Mesendoderm (in vitro differentiated cells): ENCODE data around the gene PIP5K1A.
A peak's percentile ranks its signal among the peaks of the same experiment; 100 is the strongest.

Experiments
- DNase-seq: peaks from one replicate; pipeline ENCODE4 v3.0.0; 2013
- H2AK5ac ChIP-seq: 2 replicates; pipeline ENCODE4 v1.6.1; 2013; ENCODE audit warnings: low read length, inconsistent platforms
- H2BK120ac ChIP-seq: 2 replicates; pipeline ENCODE4 v1.6.1; 2013; ENCODE audit warnings: low read depth, mild to moderate bottlenecking, low read length, moderate library complexity, mixed read lengths
- H2BK15ac ChIP-seq: replicated peaks from 2 replicates; pipeline ENCODE4 v1.6.1; 2013; ENCODE audit warnings: low read depth, mild to moderate bottlenecking, moderate library complexity
- H2BK5ac ChIP-seq: 2 replicates; pipeline ENCODE4 v1.6.1; 2013; ENCODE audit warnings: low read length, inconsistent platforms
- H3K18ac ChIP-seq: 2 replicates; pipeline ENCODE4 v1.6.1; 2013; ENCODE audit warnings: mild to moderate bottlenecking, low read length, mixed read lengths
- H3K23ac ChIP-seq: one replicate; pipeline ENCODE4 v1.6.1; 2013; ENCODE audit warnings: low read length
- H3K27ac ChIP-seq: 2 replicates; pipeline ENCODE4 v1.5.1; 2013; ENCODE audit warnings: low read depth, mild to moderate bottlenecking, inconsistent platforms, low read length, moderate library complexity
- H3K27me3 ChIP-seq: 2 replicates; pipeline ENCODE4 v1.6.1; 2013; ENCODE audit warnings: low read length, control low read depth, mild to moderate bottlenecking, inconsistent platforms; ENCODE audit not compliant: insufficient read depth, poor library complexity
- H3K36me3 ChIP-seq: 2 replicates; pipeline ENCODE4 v1.6.1; 2013; ENCODE audit warnings: low read length, inconsistent platforms; ENCODE audit not compliant: control insufficient read depth, insufficient read depth
- H3K4ac ChIP-seq: one replicate; pipeline ENCODE4 v1.6.1; 2013; ENCODE audit warnings: low read depth, mild to moderate bottlenecking, low read length, moderate library complexity
- H3K4me1 ChIP-seq: 2 replicates; pipeline ENCODE4 v1.6.1; 2013; ENCODE audit warnings: low read depth, low read length, inconsistent platforms; ENCODE audit not compliant: control insufficient read depth
- H3K4me2 ChIP-seq: 2 replicates; pipeline ENCODE4 v1.6.1; 2013; ENCODE audit warnings: low read length
- H3K4me3 ChIP-seq: 2 replicates; pipeline ENCODE4 v1.5.1; 2013; ENCODE audit warnings: mild to moderate bottlenecking, low read length
- H3K56ac ChIP-seq: one replicate; pipeline ENCODE4 v1.6.1; 2013; ENCODE audit warnings: low read length
- H3K79me1 ChIP-seq: 2 replicates; pipeline ENCODE4 v1.6.1; 2013; ENCODE audit warnings: low read length, inconsistent platforms
- H3K79me2 ChIP-seq: 2 replicates; pipeline ENCODE4 v1.6.1; 2013; ENCODE audit warnings: mild to moderate bottlenecking, low read length; ENCODE audit not compliant: control insufficient read depth, insufficient read depth
- H3K9ac ChIP-seq: 2 replicates; pipeline ENCODE4 v1.6.1; 2013; ENCODE audit warnings: low read length, inconsistent platforms
- H4K5ac ChIP-seq: one replicate; pipeline ENCODE4 v1.6.1; 2013; ENCODE audit warnings: low read length
- H4K8ac ChIP-seq: one replicate; pipeline ENCODE4 v1.6.1; 2013; ENCODE audit warnings: low read depth, mild to moderate bottlenecking, control low read depth, low read length, moderate library complexity
- WGBS: extraction: QIAGEN DNeasy Blood & Tissue Kit; methylation state at CpG from one replicate; pipeline ENCODE4 v1.1.7; 2013; ENCODE audit warnings: low lambda C conversion rate, missing lambda C conversion rate; ENCODE audit not compliant: insufficient coverage; ENCODE audit errors: extremely low coverage; 5-methylcytosine and 5-hydroxymethylcytosine counted together

Gene PIP5K1A

DNA sequence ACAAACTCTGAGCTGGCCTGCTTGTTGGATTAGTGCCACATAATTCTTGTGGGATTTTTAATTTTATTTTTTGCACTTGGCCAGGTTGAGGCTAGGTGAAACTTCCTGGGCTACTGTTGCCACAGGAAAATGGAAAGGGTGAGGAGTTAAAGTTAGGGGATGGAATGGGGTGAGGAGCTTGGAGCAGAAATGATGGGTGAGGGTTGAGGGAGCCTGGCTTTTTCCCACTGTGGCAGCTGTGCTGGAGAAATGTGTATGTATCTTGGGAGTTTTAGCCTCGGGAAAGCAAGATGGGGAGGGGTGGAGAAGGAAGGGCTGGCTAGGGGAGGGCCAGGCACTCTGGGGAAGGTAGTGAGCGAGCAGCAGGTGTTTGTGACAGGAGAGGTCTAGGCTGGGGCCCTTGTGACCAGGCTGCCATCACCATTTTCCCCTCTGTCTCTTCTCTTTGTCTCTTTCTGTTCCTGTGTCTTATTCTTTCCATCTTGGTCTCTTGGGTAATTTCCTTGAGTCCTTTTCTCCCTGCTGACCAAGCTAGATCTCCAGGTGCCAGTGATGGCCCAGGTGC is 85.7 kb downstream of the PIP5K1A start:
- H4K5ac ChIP-seq: no peak overlapping the region
- no CpG with 5 or more reads among the region's 2 CpGs for WGBS
- no peak overlapping the region for H3K4me2 ChIP-seq
- H2BK120ac ChIP-seq: no peak overlapping the region
- no peak overlapping the region for H2BK15ac ChIP-seq
- H3K4me3 ChIP-seq: no peak overlapping the region
- no peak overlapping the region for H3K27ac ChIP-seq
- H3K27me3 ChIP-seq: no peaks in the 10 kb centered on the region
- H2AK5ac ChIP-seq: no peak overlapping the region
- H3K56ac ChIP-seq: peak overlapping the region; percentile 30
- no peak for DNase-seq
- H2BK5ac ChIP-seq: no peak overlapping the region
- peaks cover 19% of the 10 kb centered on the region for H3K79me2 ChIP-seq
- H3K23ac ChIP-seq: no peak overlapping the region
- no peak overlapping the region for H4K8ac ChIP-seq
- H3K36me3 ChIP-seq: peaks cover 11% of the 10 kb centered on the region
- peaks cover 20% of the 10 kb centered on the region for H3K79me1 ChIP-seq
- H3K9ac ChIP-seq: peak overlapping the region; percentile 81
- no peak overlapping the region for H3K4ac ChIP-seq
- H3K4me1 ChIP-seq: no peaks in the 10 kb centered on the region
- no peak overlapping the region for H3K18ac ChIP-seq

DNA sequence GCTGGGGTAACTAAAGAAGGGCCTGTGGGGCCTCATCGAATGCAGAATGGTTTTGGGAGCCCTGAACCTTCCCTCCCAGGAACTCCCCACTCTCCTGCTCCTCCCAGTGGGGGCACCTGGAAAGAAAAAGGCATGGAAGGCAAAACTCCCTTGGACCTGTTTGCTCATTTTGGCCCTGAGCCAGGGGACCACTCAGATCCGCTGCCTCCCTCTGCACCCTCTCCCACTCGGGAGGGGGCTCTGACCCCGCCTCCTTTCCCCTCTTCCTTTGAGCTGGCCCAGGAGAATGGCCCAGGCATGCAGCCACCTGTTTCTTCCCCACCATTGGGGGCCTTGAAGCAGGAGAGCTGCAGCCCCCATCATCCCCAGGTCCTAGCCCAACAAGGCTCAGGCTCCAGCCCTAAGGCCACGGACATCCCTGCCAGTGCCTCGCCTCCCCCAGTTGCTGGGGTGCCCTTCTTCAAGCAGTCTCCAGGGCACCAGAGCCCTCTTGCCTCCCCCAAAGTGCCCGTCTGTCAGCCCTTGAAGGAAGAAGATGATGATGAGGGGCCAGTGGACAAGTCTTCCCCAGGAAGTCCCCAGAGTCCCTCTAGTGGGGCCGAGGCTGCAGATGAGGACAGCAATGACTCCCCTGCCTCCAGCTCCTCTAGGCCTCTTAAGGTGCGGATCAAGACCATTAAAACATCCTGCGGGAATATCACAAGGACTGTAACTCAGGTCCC is 88.4 kb downstream of the PIP5K1A start:
- whole genome bisulfite sequencing: no CpG with 5 or more reads among the region's 10 CpGs
- H3K23ac ChIP-seq: no peak overlapping the region
- H2BK120ac ChIP-seq: no peak overlapping the region
- no peak overlapping the region for H3K9ac ChIP-seq
- H3K4ac ChIP-seq: no peak overlapping the region
- H3K4me3 ChIP-seq: no peak overlapping the region
- no peak overlapping the region for H3K27ac ChIP-seq
- no peak overlapping the region for H4K8ac ChIP-seq
- H3K56ac ChIP-seq: no peak overlapping the region
- no peak overlapping the region for H2BK5ac ChIP-seq
- H3K4me1 ChIP-seq: no peaks in the 10 kb centered on the region
- H3K79me1 ChIP-seq: peaks cover 20% of the 10 kb centered on the region
- H2AK5ac ChIP-seq: no peak overlapping the region
- no peak overlapping the region for H4K5ac ChIP-seq
- H2BK15ac ChIP-seq: no peak overlapping the region
- H3K79me2 ChIP-seq: peaks cover 19% of the 10 kb centered on the region
- DNase-seq: no peak
- H3K18ac ChIP-seq: no peak overlapping the region
- H3K27me3 ChIP-seq: no peaks in the 10 kb centered on the region
- H3K36me3 ChIP-seq: peaks cover 12% of the 10 kb centered on the region
- H3K4me2 ChIP-seq: no peak overlapping the region

DNA sequence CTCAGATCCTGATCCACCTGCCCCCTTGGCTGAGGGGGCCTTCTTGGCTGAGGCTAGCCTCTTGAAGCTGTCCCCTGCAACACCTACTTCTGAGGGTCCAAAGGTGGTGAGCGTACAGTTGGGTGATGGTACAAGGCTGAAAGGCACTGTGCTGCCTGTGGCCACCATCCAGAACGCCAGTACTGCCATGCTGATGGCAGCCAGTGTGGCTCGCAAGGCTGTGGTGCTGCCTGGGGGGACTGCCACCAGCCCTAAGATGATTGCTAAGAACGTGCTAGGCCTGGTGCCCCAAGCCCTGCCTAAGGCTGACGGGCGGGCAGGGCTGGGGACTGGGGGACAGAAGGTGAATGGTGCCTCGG is 89.0 kb downstream of the PIP5K1A start:
- H4K5ac ChIP-seq: no peak overlapping the region
- no peak overlapping the region for H3K56ac ChIP-seq
- H2BK15ac ChIP-seq: no peak overlapping the region
- no peak overlapping the region for H3K18ac ChIP-seq
- H3K79me2 ChIP-seq: peaks cover 19% of the 10 kb centered on the region
- H2BK5ac ChIP-seq: no peak overlapping the region
- H2BK120ac ChIP-seq: no peak overlapping the region
- H3K27me3 ChIP-seq: no peaks in the 10 kb centered on the region
- H3K4me2 ChIP-seq: no peak overlapping the region
- H3K27ac ChIP-seq: no peak overlapping the region
- no CpG with 5 or more reads among the region's 7 CpGs for WGBS
- no peak overlapping the region for H4K8ac ChIP-seq
- peaks cover 20% of the 10 kb centered on the region for H3K79me1 ChIP-seq
- no peak overlapping the region for H3K9ac ChIP-seq
- no peak for DNase-seq
- H2AK5ac ChIP-seq: no peak overlapping the region
- no peak overlapping the region for H3K23ac ChIP-seq
- no peak overlapping the region for H3K4ac ChIP-seq
- H3K4me1 ChIP-seq: no peaks in the 10 kb centered on the region
- H3K4me3 ChIP-seq: no peak overlapping the region
- H3K36me3 ChIP-seq: peaks cover 12% of the 10 kb centered on the region

DNA sequence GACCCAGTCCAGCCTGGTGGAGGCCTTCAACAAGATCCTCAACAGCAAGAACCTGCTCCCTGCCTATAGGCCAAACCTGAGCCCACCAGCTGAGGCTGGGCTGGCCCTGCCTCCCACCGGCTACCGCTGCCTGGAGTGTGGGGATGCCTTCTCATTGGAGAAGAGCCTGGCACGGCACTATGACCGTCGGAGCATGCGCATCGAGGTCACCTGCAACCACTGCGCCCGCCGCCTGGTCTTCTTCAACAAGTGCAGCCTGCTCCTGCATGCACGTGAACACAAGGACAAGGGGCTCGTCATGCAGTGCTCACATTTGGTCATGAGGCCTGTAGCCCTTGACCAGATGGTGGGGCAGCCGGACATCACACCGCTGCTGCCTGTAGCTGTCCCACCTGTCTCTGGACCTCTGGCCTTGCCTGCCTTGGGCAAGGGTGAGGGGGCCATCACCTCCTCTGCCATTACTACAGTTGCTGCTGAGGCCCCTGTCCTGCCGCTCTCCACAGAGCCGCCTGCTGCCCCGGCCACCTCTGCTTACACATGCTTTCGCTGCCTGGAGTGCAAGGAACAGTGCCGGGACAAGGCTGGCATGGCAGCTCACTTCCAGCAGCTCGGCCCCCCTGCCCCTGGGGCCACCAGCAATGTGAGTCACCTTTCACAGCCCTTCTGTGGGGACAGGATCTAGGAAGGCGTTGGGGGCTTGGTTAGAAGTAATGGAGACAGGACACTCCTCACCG is 89.6 kb downstream of the PIP5K1A start:
- H3K4me1 ChIP-seq: no peaks in the 10 kb centered on the region
- H3K79me1 ChIP-seq: peaks cover 18% of the 10 kb centered on the region
- no peak overlapping the region for H3K4me2 ChIP-seq
- no peak overlapping the region for H4K5ac ChIP-seq
- no CpG with 5 or more reads among the region's 22 CpGs for WGBS
- H4K8ac ChIP-seq: no peak overlapping the region
- H3K23ac ChIP-seq: no peak overlapping the region
- H3K9ac ChIP-seq: no peak overlapping the region
- no peak overlapping the region for H2AK5ac ChIP-seq
- no peak overlapping the region for H2BK15ac ChIP-seq
- no peak overlapping the region for H3K4me3 ChIP-seq
- H2BK5ac ChIP-seq: no peak overlapping the region
- DNase-seq: no peak
- no peak overlapping the region for H2BK120ac ChIP-seq
- no peaks in the 10 kb centered on the region for H3K27me3 ChIP-seq
- no peak overlapping the region for H3K4ac ChIP-seq
- H3K27ac ChIP-seq: no peak overlapping the region
- peaks cover 14% of the 10 kb centered on the region for H3K36me3 ChIP-seq
- H3K79me2 ChIP-seq: peaks cover 18% of the 10 kb centered on the region
- H3K18ac ChIP-seq: no peak overlapping the region
- H3K56ac ChIP-seq: no peak overlapping the region

DNA sequence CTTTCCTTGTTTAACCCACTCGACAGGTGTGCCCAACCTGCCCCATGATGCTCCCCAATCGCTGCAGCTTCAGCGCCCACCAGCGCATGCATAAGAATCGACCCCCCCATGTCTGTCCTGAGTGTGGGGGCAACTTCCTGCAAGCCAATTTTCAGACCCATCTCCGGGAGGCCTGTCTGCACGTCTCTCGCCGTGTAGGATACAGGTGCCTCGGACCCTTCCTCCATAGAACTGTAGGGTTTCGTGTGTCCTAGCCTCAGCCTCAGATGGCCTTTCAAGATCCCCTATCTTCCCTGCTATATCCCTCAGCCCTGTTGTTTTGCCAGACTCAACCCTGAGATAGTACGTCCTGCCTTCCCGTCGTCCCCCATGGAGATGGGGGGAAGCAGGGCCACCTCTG is 90.2 kb downstream of the PIP5K1A start:
- Histone ChIP-seq H3K27ac (no peak overlapping the region), H3K56ac (no peak overlapping the region), H2BK5ac (no peak overlapping the region), H3K4me2 (no peak overlapping the region), H2BK15ac (no peak overlapping the region), H4K8ac (no peak overlapping the region), H3K36me3 (peaks cover 14% of the 10 kb centered on the region), H3K23ac (no peak overlapping the region), H3K9ac (no peak overlapping the region), H2BK120ac (no peak overlapping the region), H3K4ac (no peak overlapping the region), H3K27me3 (no peaks in the 10 kb centered on the region), H3K4me1 (no peaks in the 10 kb centered on the region), H3K79me1 (peaks cover 14% of the 10 kb centered on the region), H4K5ac (no peak overlapping the region), H3K79me2 (peaks cover 13% of the 10 kb centered on the region), H3K4me3 (no peak overlapping the region), H3K18ac (no peak overlapping the region), H2AK5ac (no peak overlapping the region)
- no peak for DNase-seq
- no CpG with 5 or more reads among the region's 14 CpGs for WGBS
